Common myeloid progenitor, CD34-positive (primary cell): ENCODE measurements around the gene ADH1C.
A peak's percentile ranks its signal among the peaks of the same experiment; 100 is the strongest.
"Not testable (repeated sequence)": the region's sequence is repeated elsewhere in the genome, so short reads cannot be mapped to it uniquely, and the experiment has no call there.

Source experiments
- CTCF ChIA-PET: fragments of 350-600 bp; sonication (Branson Sonifier 250); formaldehyde crosslinking; loops from one replicate; lab custom pipeline; 2021; ENCODE audit warnings: antibody characterized with exemption; lab: Charles Lee
- POLR2A ChIA-PET: fragments of 350-600 bp; sonication (Branson Sonifier 250); formaldehyde crosslinking; loops from one replicate; lab custom pipeline; 2021; ENCODE audit warnings: antibody characterized with exemption; lab: Charles Lee
- DNase-seq, 3 donors: peaks; one replicate each; pipeline versions ENCODE4 v3.0.0 to v3.0.0-alpha.2; 2013
- H3K27ac ChIP-seq, 2 experiments: 1 replicate in 1 of 2; 2 replicates in 1 of 2; pipeline ENCODE4 v1.7.0; 2013; ENCODE audit warnings: inconsistent platforms in 2 of 2, low read length in 2 of 2, mild to moderate bottlenecking in 2 of 2, low read depth in 1 of 2, moderate library complexity in 1 of 2; ENCODE audit not compliant: severe bottlenecking in 2 of 2, insufficient read depth in 1 of 2, poor library complexity in 1 of 2
- H3K27me3 ChIP-seq, 5 experiments: replicated peaks in 2 of 5; 1 replicate in 3 of 5; 2 replicates in 2 of 5; pipeline versions ENCODE4 v1.6.1 to v1.7.0; 2013; ENCODE audit warnings: low read length in 4 of 5, mild to moderate bottlenecking in 2 of 5, moderate library complexity in 2 of 5, inconsistent platforms in 1 of 5; ENCODE audit not compliant: insufficient read depth in 5 of 5, control insufficient read depth in 4 of 5
- H3K36me3 ChIP-seq, 4 experiments: 1 replicate in 2 of 4; 2 replicates in 2 of 4; pipeline versions ENCODE4 v1.6.1 to v1.7.0; 2013; ENCODE audit warnings: low read length in 3 of 4, control low read depth in 1 of 4, mild to moderate bottlenecking in 1 of 4; ENCODE audit not compliant: control insufficient read depth in 4 of 4, insufficient read depth in 4 of 4
- H3K4me1 ChIP-seq, 4 experiments: 1 replicate in 3 of 4; 2 replicates in 1 of 4; pipeline versions ENCODE4 v1.6.1 to v1.7.1; 2013; ENCODE audit warnings: low read length in 3 of 4, mild to moderate bottlenecking in 3 of 4, control low read depth in 1 of 4, inconsistent platforms in 1 of 4, moderate library complexity in 1 of 4; ENCODE audit not compliant: control insufficient read depth in 4 of 4, insufficient read depth in 4 of 4; ENCODE audit errors: control extremely low read depth in 1 of 4
- H3K4me3 ChIP-seq, 7 experiments: 1 replicate in 4 of 7; 2 replicates in 3 of 7; pipeline versions ENCODE4 v1.5.1 to v1.7.0; 2013; ENCODE audit warnings: mild to moderate bottlenecking in 7 of 7, low read length in 6 of 7, moderate library complexity in 6 of 7, inconsistent platforms in 2 of 7, low read depth in 2 of 7, control low read depth in 1 of 7; ENCODE audit not compliant: insufficient read depth in 4 of 7, control insufficient read depth in 1 of 7; ENCODE audit errors: extremely low read depth in 1 of 7
- H3K9me3 ChIP-seq, 5 experiments: 1 replicate in 4 of 5; 2 replicates in 1 of 5; pipeline versions ENCODE4 v1.6.1 to v1.7.1; 2013; ENCODE audit warnings: low read length in 4 of 5, mild to moderate bottlenecking in 2 of 5, inconsistent platforms in 1 of 5, low read depth in 1 of 5, moderate library complexity in 1 of 5; ENCODE audit not compliant: control insufficient read depth in 4 of 5, insufficient read depth in 2 of 5; ENCODE audit errors: control extremely low read depth in 1 of 5
- WGBS: methylation state at CpG from one replicate; pipeline ENCODE4 v1.1.5; 2013; ENCODE audit not compliant: insufficient coverage; 5-methylcytosine and 5-hydroxymethylcytosine counted together

The ADH1C gene

DNA sequence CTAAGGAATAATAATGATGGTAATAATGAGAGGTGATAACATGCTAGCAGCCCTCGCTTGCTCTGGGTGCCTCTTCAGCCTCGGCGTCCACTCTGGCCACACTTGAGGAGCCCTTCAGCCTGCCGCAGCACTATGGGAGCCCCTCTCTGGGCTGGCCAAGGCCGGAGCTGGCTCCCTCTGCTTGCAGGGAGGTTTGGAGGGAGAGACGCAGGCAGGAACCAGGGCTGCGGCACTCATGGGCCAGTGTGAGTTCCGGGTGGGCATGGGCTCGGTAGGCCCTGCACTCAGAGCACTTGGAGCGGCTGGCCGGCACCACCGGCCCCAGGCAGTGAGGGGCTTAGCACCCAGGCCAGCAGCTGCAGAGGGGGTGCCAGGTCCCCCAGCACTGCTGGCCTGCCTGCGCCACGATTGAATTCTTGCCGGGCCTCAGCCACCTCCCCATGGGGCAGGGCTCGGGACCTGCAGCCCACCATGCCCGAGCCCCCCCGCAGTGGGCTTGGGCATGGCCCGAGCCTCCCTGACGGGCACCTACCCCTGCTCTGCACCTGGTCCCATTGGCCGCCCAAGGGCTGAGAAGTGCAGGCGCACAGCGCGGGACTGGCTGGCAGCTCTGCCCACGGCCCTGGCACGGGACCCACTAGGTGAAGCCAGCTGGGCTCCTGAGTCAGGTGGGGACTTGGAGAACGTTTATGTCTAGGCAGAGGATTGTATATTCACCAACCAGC lies 7.1 kb upstream of the ADH1C start:
- WGBS, result 91% methylated on average over 26 of the region's 27 CpGs
- CTCF ChIA-PET, result no interaction called here
- Histone ChIP-seq H3K27ac (no peak overlapping the region), H3K27me3 (no peaks in the 10 kb centered on the region), H3K4me3 (no peak overlapping the region), H3K9me3 (no peaks in the 10 kb centered on the region), H3K36me3 (no peaks in the 10 kb centered on the region), H3K4me1 (no peaks in the 10 kb centered on the region)
- POLR2A ChIA-PET, result no interaction called here
- no peak for DNase-seq

- ChIA-PET CTCF (interaction anchor here (1.4 kb wide), 1 partner anchor 26 kb away, joined by 3 read pairs; no protein-coding TSS in a partner anchor), POLR2A (no interaction called here)
- Histone ChIP-seq H3K4me3 (no peak overlapping the region), H3K4me1 (peaks cover 0 to 5% (median under 1%) of the 10 kb centered on the region in 4 experiments), H3K27ac (no peak overlapping the region), H3K36me3 (no peaks in the 10 kb centered on the region), H3K27me3 (no peaks in the 10 kb centered on the region), H3K9me3 (no peaks in the 10 kb centered on the region)
- WGBS, result no CpG with 5 or more reads among the region's 2 CpGs
- no peak for DNase-seq
Observed at GRCh38 chr4:99357948-99358347, 5.4 kb upstream of the ADH1C start.

- ChIA-PET POLR2A (no interaction called here), CTCF (no interaction called here)
Observed at GRCh38 chr4:99356992-99357391, 4.4 kb upstream of the ADH1C start.

DNA sequence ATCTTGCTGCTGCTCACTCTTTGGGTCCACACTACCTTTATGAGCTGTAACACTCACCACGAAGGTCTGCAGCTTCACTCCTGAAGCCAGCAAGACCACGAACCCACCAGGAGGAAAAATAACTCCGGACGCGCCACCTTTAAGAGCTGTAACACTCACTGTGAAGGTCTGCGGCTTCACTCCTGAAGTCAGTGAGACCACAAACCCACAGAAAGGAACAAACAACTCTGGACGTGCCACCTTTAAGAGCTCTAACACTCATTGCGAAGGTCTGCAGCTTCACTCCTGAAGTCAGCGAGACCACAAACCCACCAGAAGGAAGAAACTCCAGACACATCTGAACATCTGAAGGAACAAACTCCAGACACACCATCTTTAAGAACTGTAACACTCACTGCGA lies 3.6 kb upstream of the ADH1C start:
- 83% methylated on average over 4 of the region's 10 CpGs for WGBS
- peak in 2 of 3 donors; percentile 43 to 50 for DNase-seq
- H3K4me1 ChIP-seq, H3K27me3 ChIP-seq, H3K9me3 ChIP-seq, H3K27ac ChIP-seq, H3K36me3 ChIP-seq, POLR2A ChIA-PET, H3K4me3 ChIP-seq: not testable (repeated sequence)
- CTCF ChIA-PET, result interaction anchor here (0.7 to 1.1 kb wide), 3 partner anchors 14 to 593 kb away, joined by 3 read pairs; no protein-coding TSS in a partner anchor

More at GRCh38 chr4:99356992-99357391, 4.4 kb upstream of the ADH1C start:
- H3K4me1 ChIP-seq, result peaks cover 0 to 9% (median 2%) of the 10 kb centered on the region in 4 experiments
- no peaks in the 10 kb centered on the region for H3K36me3 ChIP-seq
- no peaks in the 10 kb centered on the region for H3K27me3 ChIP-seq
- no peak overlapping the region for H3K4me3 ChIP-seq
- WGBS, result no CpG with 5 or more reads among the region's 1 CpG
- DNase-seq, result no peak
- H3K27ac ChIP-seq, result no peak overlapping the region
- H3K9me3 ChIP-seq, result no peaks in the 10 kb centered on the region

GRCh38 chr4:99351487-99351886 lies 1.1 kb downstream of the ADH1C start:
- Histone ChIP-seq H3K27me3 (no peaks in the 10 kb centered on the region), H3K27ac (no peak overlapping the region), H3K36me3 (no peaks in the 10 kb centered on the region), H3K4me3 (no peak overlapping the region), H3K9me3 (no peaks in the 10 kb centered on the region), H3K4me1 (peaks cover 0 to 9% (median 2%) of the 10 kb centered on the region in 4 experiments)
- WGBS, result 100% methylated on average over 1 of the region's 2 CpGs
- ChIA-PET CTCF (no interaction called here), POLR2A (no interaction called here)
- DNase-seq, result no peak

DNA sequence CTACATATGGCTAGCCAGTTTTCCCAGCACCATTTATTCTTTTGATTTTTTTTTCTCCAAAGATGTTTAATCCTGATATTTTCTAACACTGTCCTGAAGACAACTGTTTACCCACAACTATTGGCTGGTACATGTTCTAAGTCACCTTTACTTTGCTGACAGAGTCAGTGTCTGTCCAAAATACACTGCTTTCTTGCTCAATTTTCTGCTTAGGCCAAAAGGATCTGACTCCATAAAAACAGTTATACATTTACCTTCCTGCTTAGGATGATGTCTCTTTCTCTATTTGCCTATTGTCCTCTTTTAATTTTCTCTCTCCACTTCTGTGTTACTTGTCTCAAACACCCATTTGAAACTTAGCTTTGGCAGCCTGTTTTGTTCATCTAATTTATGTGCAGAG lies 3.2 kb downstream of the ADH1C start:
- H3K9me3 ChIP-seq, result no peaks in the 10 kb centered on the region
- no peak for DNase-seq
- POLR2A ChIA-PET, result no interaction called here
- CTCF ChIA-PET, result no interaction called here
- no peaks in the 10 kb centered on the region for H3K36me3 ChIP-seq
- H3K27ac ChIP-seq, result no peak overlapping the region
- H3K4me1 ChIP-seq, result peaks cover 0 to 9% (median 2%) of the 10 kb centered on the region in 4 experiments
- no peak overlapping the region for H3K4me3 ChIP-seq
- no peaks in the 10 kb centered on the region for H3K27me3 ChIP-seq

DNA sequence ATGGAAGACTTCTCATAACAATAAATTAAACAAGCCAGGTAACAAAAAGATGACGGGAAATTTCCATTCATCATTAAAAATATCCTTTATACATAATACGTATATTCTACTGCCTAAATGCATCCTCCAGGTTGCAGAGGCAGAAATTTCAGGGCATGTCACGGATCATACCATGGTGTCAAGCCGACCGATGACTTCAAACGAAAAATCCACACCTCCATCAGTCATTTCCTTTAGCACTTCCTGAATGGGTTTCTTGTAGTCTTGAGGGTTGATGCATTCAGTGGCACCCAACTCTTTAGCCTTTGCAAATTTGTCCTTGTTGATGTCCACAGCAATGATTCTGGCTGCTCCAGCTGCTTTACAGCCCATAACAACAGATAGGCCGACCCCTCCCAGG lies 9.9 kb downstream of the ADH1C start:
- H3K27ac ChIP-seq, POLR2A ChIA-PET, H3K9me3 ChIP-seq, DNase-seq, H3K27me3 ChIP-seq, H3K4me1 ChIP-seq, H3K4me3 ChIP-seq, H3K36me3 ChIP-seq: not testable (repeated sequence)
- WGBS, result 83% methylated on average over 3 of the region's 7 CpGs
- CTCF ChIA-PET, result interaction anchor here (1.5 kb wide), 1 partner anchor 14 kb away, joined by 3 read pairs; no protein-coding TSS in a partner anchor
